Gastroesophageal sphincter (tissue), 4 donors: Measurements from ENCODE around the gene TEKTIP1. TPM values are rescaled to one million over a fixed set of nuclear protein-coding genes. Genes with fewer than 3 reads are reported as not detected.

ENCODE experiments used
- ATAC-seq: fragments of 150-250 bp; one replicate; pipeline ENCODE4 v1.9.1; 2016; ENCODE audit warnings: mild to moderate bottlenecking, moderate library complexity
- H3K27ac ChIP-seq, 4 donors: fragments of 200-600 bp; sonication (generic) in 3 of 4; 1 replicate in 3 of 4; 2 replicates in 1 of 4; pipeline ENCODE4 v1.5.1; 2016 to 2019
- H3K27me3 ChIP-seq: fragments of 200-600 bp; sonication (generic); one replicate; pipeline ENCODE4 v1.5.1; 2019
- H3K36me3 ChIP-seq, 2 donors: fragments of 200-600 bp; sonication (generic); one replicate each; pipeline ENCODE4 v1.5.1; 2019; ENCODE audit warnings: control low read depth in 1 of 2
- H3K4me1 ChIP-seq, 3 donors: fragments of 200-600 bp; sonication (generic); 1 replicate in 2 of 3; 2 replicates in 1 of 3; pipeline ENCODE4 v1.5.1; 2016 to 2019; ENCODE audit warnings: control low read depth in 2 of 3
- H3K4me3 ChIP-seq, 2 donors: fragments of 200-600 bp; sonication (generic); one replicate each; pipeline ENCODE4 v1.5.1; 2019; ENCODE audit warnings: mild to moderate bottlenecking in 1 of 2, moderate library complexity in 1 of 2
- H3K9me3 ChIP-seq, 3 donors: fragments of 200-600 bp; sonication (generic); one replicate each; pipeline ENCODE4 v1.5.1; 2017 to 2019; ENCODE audit warnings: control low read depth in 2 of 3
- EP300 ChIP-seq: sonication (generic); formaldehyde crosslinking; IDR thresholded peaks from one replicate; pipeline ENCODE4 v1.6.1; 2017; ENCODE audit warnings: antibody characterized with exemption, mild to moderate bottlenecking
- POLR2A ChIP-seq, 2 donors: fragments of 450-650 bp; IDR thresholded peaks; one replicate each; pipeline ENCODE4 v1.6.1; 2017; ENCODE audit warnings: antibody characterized with exemption in 2 of 2, mild to moderate bottlenecking in 2 of 2, moderate library complexity in 1 of 2
- POLR2AphosphoS5 ChIP-seq: sonication (generic); formaldehyde crosslinking; IDR thresholded peaks from one replicate; pipeline ENCODE4 v1.6.1; 2017; ENCODE audit warnings: antibody characterized with exemption
- WGBS, 2 donors: methylation state at CpG; one replicate each; pipeline ENCODE4 v1.1.5; 2018; ENCODE audit warnings: low coverage in 1 of 2; 5-methylcytosine and 5-hydroxymethylcytosine counted together
- total RNA-seq, 4 donors: library from RNA; depleted of rRNA; stranded (reverse); fragments of >200 nt; gene quantifications; one replicate each; pipeline ENCODE4 v1.1.0, GENCODE V29; 2016
- TF ChIP-seq, protein P1 (sequence below), 4 experiments: fragments of 200-600 bp in 2 of 4; fragments of 450-650 bp in 2 of 4; sonication (generic) in 1 of 4; IDR thresholded peaks; one replicate each; pipeline ENCODE4 v1.5.1; 2017 to 2019; ENCODE audit warnings: antibody characterized with exemption in 4 of 4, mild to moderate bottlenecking in 2 of 4, moderate library complexity in 2 of 4

Gene TEKTIP1
- total RNA-seq, 4 donors from 2014 or later, result not detected

DNA sequence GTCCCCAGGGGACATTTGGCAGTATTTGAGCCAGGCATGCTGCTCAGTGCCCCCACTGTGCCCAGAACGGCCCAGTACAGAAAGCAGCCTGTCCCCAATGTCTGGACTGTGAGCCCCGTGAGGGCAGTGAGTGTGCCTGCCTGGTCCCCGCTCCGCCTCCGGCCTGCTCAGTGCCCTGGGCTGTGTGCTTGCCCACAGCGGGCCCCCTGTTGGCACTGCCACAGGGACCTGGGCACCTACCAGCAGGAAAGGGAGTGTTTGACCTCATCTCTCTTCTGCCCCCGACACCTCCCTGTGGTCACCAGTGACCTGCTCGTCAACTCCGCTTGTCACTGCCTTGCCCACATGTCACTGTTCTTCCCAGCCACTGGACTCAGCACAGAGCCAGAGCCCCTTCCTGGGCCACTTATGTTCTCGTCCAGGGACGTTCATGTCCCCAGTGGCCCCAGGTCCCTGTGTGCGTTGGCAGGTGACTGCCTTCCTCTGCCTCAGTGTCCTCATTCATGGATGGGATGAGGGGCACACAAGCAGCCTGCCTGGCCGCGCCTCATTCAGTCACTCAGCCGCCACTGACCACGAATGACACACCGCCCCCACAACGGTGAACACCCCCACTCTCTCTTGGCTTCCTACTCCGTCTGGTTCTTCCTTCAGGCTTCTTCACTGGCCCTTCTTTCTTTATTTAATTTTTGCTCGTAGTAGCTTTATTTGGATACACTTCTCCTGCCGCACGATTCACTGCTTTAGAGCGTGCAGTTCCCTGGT is 30.0 kb upstream of the TEKTIP1 start:
- no peak for TF ChIP-seq POLR2AphosphoS5
- TF ChIP-seq, protein P1, sequence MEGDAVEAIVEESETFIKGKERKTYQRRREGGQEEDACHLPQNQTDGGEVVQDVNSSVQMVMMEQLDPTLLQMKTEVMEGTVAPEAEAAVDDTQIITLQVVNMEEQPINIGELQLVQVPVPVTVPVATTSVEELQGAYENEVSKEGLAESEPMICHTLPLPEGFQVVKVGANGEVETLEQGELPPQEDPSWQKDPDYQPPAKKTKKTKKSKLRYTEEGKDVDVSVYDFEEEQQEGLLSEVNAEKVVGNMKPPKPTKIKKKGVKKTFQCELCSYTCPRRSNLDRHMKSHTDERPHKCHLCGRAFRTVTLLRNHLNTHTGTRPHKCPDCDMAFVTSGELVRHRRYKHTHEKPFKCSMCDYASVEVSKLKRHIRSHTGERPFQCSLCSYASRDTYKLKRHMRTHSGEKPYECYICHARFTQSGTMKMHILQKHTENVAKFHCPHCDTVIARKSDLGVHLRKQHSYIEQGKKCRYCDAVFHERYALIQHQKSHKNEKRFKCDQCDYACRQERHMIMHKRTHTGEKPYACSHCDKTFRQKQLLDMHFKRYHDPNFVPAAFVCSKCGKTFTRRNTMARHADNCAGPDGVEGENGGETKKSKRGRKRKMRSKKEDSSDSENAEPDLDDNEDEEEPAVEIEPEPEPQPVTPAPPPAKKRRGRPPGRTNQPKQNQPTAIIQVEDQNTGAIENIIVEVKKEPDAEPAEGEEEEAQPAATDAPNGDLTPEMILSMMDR (IDR thresholded peaks at IDR 0.05), result no peak
- TF ChIP-seq POLR2A (IDR thresholded peaks at IDR 0.05), result no peak
- TF ChIP-seq EP300, result no peak
- no peak for ATAC-seq
- H3K27me3 ChIP-seq, result no peaks in the 10 kb centered on the region
- WGBS, 2 donors, result 70 to 79% methylated on average over 2 to 16 of the region's 23 CpGs
- H3K36me3 ChIP-seq, result peaks cover 0 to 35% of the 10 kb centered on the region in 2 donors
- peaks cover 0 to 76% (median 14%) of the 10 kb centered on the region in 3 donors for H3K4me1 ChIP-seq
- no peaks in the 10 kb centered on the region for H3K9me3 ChIP-seq
- H3K27ac ChIP-seq, result peak overlapping the region in 1 of 4 donors; percentile 14
- H3K4me3 ChIP-seq, result no peak overlapping the region

DNA sequence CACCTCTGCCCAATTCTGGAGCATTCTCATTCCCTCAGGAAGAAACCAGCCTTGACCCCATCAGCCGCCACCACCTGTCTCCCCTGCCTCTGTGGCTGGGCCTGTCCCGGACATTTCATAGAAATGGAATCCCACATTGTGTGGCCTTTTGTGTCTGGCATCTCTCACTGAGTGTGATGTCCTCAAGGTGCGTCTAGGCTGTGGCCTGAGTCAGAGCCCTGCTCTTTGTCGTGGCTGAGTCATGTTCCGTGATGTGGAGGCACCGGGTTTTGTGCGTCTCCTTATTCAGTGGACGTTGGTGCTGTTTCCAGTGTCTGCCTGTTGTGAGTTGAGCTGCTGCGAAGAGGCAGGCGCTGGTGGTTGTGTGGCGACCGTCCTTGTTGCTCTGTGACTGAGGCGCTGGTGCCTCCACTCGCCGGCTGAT is 29.4 kb upstream of the TEKTIP1 start:
- Histone ChIP-seq H3K36me3 (peaks cover 0 to 38% of the 10 kb centered on the region in 2 donors), H3K27ac (peak overlapping the region in 1 of 4 donors; percentile 14), H3K4me1 (peaks cover 0 to 81% (median 14%) of the 10 kb centered on the region in 3 donors), H3K4me3 (no peak overlapping the region), H3K27me3 (no peaks in the 10 kb centered on the region), H3K9me3 (no peaks in the 10 kb centered on the region)
- 63 to 79% methylated on average over 2 to 3 of the region's 15 CpGs for WGBS, 2 donors
- no peak for TF ChIP-seq POLR2AphosphoS5
- no peak for TF ChIP-seq POLR2A (IDR thresholded peaks at IDR 0.05)
- TF ChIP-seq, protein P1 (IDR thresholded peaks at IDR 0.05), result no peak
- no peak for TF ChIP-seq EP300
- ATAC-seq, result no peak

DNA sequence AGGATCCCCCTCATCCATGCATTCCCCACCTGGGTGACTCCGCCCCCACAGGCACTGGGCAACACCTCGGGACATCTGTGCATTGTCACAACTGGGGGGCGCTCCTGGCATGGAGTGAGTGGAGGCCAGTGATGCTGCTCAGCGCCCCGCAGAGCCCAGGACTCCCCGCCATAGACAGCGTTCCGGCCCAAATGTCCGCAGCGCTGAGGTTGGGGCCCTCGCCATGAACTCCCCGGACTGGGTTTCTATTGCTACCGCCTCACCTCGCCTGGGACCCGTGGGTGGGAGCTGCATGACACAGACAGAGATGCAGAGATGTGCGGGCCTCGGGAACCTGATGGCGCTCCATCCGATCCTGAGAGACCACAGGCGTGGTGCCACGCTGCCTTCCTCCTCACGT is 28.2 kb upstream of the TEKTIP1 start:
- ATAC-seq, result no peak

DNA sequence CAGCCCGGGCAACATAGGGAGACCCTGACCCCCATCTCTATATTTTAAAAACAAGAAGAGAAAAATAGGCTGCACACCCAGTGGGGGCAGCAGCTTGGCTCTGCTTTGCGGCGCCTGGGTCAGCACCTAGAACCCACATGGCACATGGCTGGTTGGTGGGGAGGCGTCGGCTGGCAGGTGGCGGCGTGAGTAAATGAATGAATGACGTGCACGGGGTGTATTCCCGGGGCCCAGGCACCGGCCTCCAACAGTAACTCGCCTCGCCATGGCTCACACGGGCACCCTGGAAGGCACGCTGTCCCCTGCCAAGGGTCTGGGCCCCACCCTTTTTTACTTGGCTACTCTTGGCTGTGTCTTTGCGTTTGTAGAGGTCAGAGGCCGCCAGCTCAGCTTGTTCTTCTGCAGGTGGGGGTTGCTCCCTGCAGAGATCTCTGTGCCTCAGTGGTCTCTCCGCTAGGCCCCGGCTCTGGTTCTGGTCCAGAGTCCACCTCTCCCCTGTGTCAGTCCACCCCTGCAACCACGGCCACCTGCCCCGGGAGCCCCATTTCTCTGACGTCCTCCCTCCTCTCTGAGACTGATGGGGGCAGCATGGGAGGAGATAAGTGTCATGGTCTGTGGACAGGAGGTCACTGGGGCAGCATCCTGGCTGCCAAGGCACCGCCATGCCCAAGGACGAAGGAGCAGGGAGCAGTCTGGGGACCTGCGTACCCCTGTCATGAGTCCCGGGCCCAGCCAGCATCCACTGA is 27.3 kb upstream of the TEKTIP1 start:
- H3K27ac ChIP-seq, result no peak overlapping the region
- ATAC-seq, result no peak
- H3K27me3 ChIP-seq, result no peaks in the 10 kb centered on the region
- WGBS, 2 donors, result 74 to 80% methylated on average over 7 to 14 of the region's 26 CpGs
- H3K4me3 ChIP-seq, result no peak overlapping the region
- peaks cover 0 to 83% (median 9%) of the 10 kb centered on the region in 3 donors for H3K4me1 ChIP-seq
- TF ChIP-seq EP300 (no peak), POLR2A (IDR thresholded peaks at IDR 0.05) (no peak), POLR2AphosphoS5 (no peak)
- TF ChIP-seq, protein P1 (IDR thresholded peaks at IDR 0.05), result no peak
- no peaks in the 10 kb centered on the region for H3K9me3 ChIP-seq
- H3K36me3 ChIP-seq, result peaks cover 0 to 38% of the 10 kb centered on the region in 2 donors

More for the DNA sequence above, 28.2 kb upstream of the TEKTIP1 start:
- no peak overlapping the region for H3K4me3 ChIP-seq
- no CpG with 5 or more reads among the region's 22 CpGs for WGBS, 2 donors
- H3K27ac ChIP-seq, result no peak overlapping the region
- peaks cover 0 to 75% (median 9%) of the 10 kb centered on the region in 3 donors for H3K4me1 ChIP-seq
- no peaks in the 10 kb centered on the region for H3K27me3 ChIP-seq
- H3K36me3 ChIP-seq, result peaks cover 0 to 38% of the 10 kb centered on the region in 2 donors
- H3K9me3 ChIP-seq, result no peaks in the 10 kb centered on the region
- TF ChIP-seq POLR2AphosphoS5 (no peak), POLR2A (IDR thresholded peaks at IDR 0.05) (no peak), EP300 (no peak)
- TF ChIP-seq, protein P1 (IDR thresholded peaks at IDR 0.05), result no peak
